Glutamatergic neuron (in vitro differentiated cells): ENCODE results near the gene CTNNA2. TPM values are rescaled to one million over a fixed set of nuclear protein-coding genes. Genes with fewer than 3 reads are reported as not detected.

ENCODE experiments used
- DNase-seq: peaks from one replicate; pipeline ENCODE4 v3.0.0; 2022
- H3K27ac Mint-ChIP-seq: one replicate; pipeline ENCODE4 v1.8.0; 2020; ENCODE audit warnings: mild to moderate bottlenecking, mixed read lengths, inconsistent platforms; ENCODE audit not compliant: unreplicated experiment
- H3K27me3 Mint-ChIP-seq: one replicate; pipeline ENCODE4 v1.8.0; 2020; ENCODE audit warnings: mild to moderate bottlenecking, moderate library complexity, mixed read lengths, inconsistent platforms; ENCODE audit not compliant: unreplicated experiment
- H3K36me3 Mint-ChIP-seq: one replicate; pipeline ENCODE4 v1.8.0; 2020; ENCODE audit warnings: mild to moderate bottlenecking, mixed read lengths, inconsistent platforms; ENCODE audit not compliant: unreplicated experiment
- H3K4me1 Mint-ChIP-seq: one replicate; pipeline ENCODE4 v1.8.0; 2020; ENCODE audit warnings: mild to moderate bottlenecking, low read depth, mixed read lengths, inconsistent platforms; ENCODE audit not compliant: unreplicated experiment
- H3K4me3 Mint-ChIP-seq: one replicate; pipeline ENCODE4 v1.8.0; 2020; ENCODE audit warnings: mild to moderate bottlenecking, mixed read lengths, inconsistent platforms; ENCODE audit not compliant: unreplicated experiment
- H3K9me3 Mint-ChIP-seq: one replicate; pipeline ENCODE4 v1.8.0; 2020; ENCODE audit warnings: mild to moderate bottlenecking, moderate library complexity, mixed read lengths, inconsistent platforms; ENCODE audit not compliant: unreplicated experiment
- CTCF ChIP-seq: fragments of 200-600 bp; sonication (generic); IDR thresholded peaks from one replicate; pipeline ENCODE4 v1.5.0; 2021; ENCODE audit not compliant: partially characterized antibody, unreplicated experiment
- total RNA-seq: library from RNA; stranded (reverse); fragmentation: NEBNext Ultra II Directional; extraction: Animal tissue kit (Norgen Biotek cat#: 25700); gene quantifications from one replicate; pipeline ENCODE4 v1.2.1, GENCODE V29; 2021; ENCODE audit not compliant: unreplicated experiment

The CTNNA2 gene
- total RNA-seq, 1 donor from 2014 or later, result 76.2 TPM

- peaks cover 2% of the 10 kb centered on the region for H3K27me3 Mint-ChIP-seq
- no peak overlapping the region for H3K27ac Mint-ChIP-seq
- DNase-seq, result no peak
- H3K36me3 Mint-ChIP-seq, result no peaks in the 10 kb centered on the region
- no peak for TF ChIP-seq CTCF
- H3K4me3 Mint-ChIP-seq, result no peak overlapping the region
- H3K4me1 Mint-ChIP-seq, result no peaks in the 10 kb centered on the region
- no peaks in the 10 kb centered on the region for H3K9me3 Mint-ChIP-seq
Measured at GRCh38 chr2:80515964-80516363, 1003.1 kb downstream of the CTNNA2 start.

- Mint-ChIP-seq H3K4me3 (no peak overlapping the region), H3K4me1 (no peaks in the 10 kb centered on the region), H3K9me3 (no peaks in the 10 kb centered on the region), H3K36me3 (no peaks in the 10 kb centered on the region), H3K27ac (no peak overlapping the region), H3K27me3 (peaks cover 2% of the 10 kb centered on the region)
- DNase-seq, result no peak
- no peak for TF ChIP-seq CTCF
Measured at GRCh38 chr2:80517316-80517715, 1004.5 kb downstream of the CTNNA2 start.

GRCh38 chr2:80519121-80519643, 1006.3 kb downstream of the CTNNA2 start:
- no peak for TF ChIP-seq CTCF
- no peaks in the 10 kb centered on the region for H3K36me3 Mint-ChIP-seq
- H3K27ac Mint-ChIP-seq, result no peak overlapping the region
- H3K4me3 Mint-ChIP-seq, result no peak overlapping the region
- H3K27me3 Mint-ChIP-seq, result no peaks in the 10 kb centered on the region
- DNase-seq, result no peak
- no peaks in the 10 kb centered on the region for H3K4me1 Mint-ChIP-seq
- H3K9me3 Mint-ChIP-seq, result no peaks in the 10 kb centered on the region

GRCh38 chr2:80519699-80520291, 1006.9 kb downstream of the CTNNA2 start:
- DNase-seq, result no peak
- TF ChIP-seq CTCF, result no peak
- Mint-ChIP-seq H3K4me1 (no peaks in the 10 kb centered on the region), H3K27me3 (no peaks in the 10 kb centered on the region), H3K27ac (no peak overlapping the region), H3K9me3 (no peaks in the 10 kb centered on the region), H3K36me3 (no peaks in the 10 kb centered on the region), H3K4me3 (no peak overlapping the region)

- no peak for TF ChIP-seq CTCF
- H3K4me3 Mint-ChIP-seq, result no peak overlapping the region
- H3K27me3 Mint-ChIP-seq, result no peaks in the 10 kb centered on the region
- no peak for DNase-seq
- H3K36me3 Mint-ChIP-seq, result peaks cover under 1% of the 10 kb centered on the region
- no peaks in the 10 kb centered on the region for H3K9me3 Mint-ChIP-seq
- H3K27ac Mint-ChIP-seq, result no peak overlapping the region
- no peaks in the 10 kb centered on the region for H3K4me1 Mint-ChIP-seq
Measured at GRCh38 chr2:80525152-80525551, 1012.3 kb downstream of the CTNNA2 start.
